Esophagus squamous epithelium (tissue), 5 donors: ENCODE data around the gene ALX4. TPM values are rescaled to one million over a fixed set of nuclear protein-coding genes. Genes with fewer than 3 reads are reported as not detected.

ENCODE experiments used
- DNase-seq: peaks from one replicate; lab custom pipeline; 2025; lab: John Stamatoyannopoulos, UW
- H3K27ac ChIP-seq, 4 donors: fragments of 200-600 bp; sonication (generic); one replicate each; pipeline ENCODE4 v1.5.1; 2016 to 2019; ENCODE audit warnings: mild to moderate bottlenecking in 1 of 4
- H3K27me3 ChIP-seq, 4 donors: fragments of 200-600 bp; sonication (generic); 1 replicate in 3 of 4; 2 replicates in 1 of 4; pipeline versions ENCODE4 v1.5.1 to v1.6.0; 2017 to 2021; ENCODE audit warnings: antibody characterized with exemption in 1 of 4
- H3K36me3 ChIP-seq, 3 donors: fragments of 200-600 bp; sonication (generic); one replicate each; pipeline ENCODE4 v1.5.1; 2016 to 2019
- H3K4me1 ChIP-seq, 3 donors: fragments of 200-600 bp; sonication (generic); one replicate each; pipeline ENCODE4 v1.5.1; 2017 to 2019
- H3K4me3 ChIP-seq, 4 donors: fragments of 200-600 bp; sonication (generic); 1 replicate in 3 of 4; 2 replicates in 1 of 4; pipeline ENCODE4 v1.5.1; 2016 to 2019; ENCODE audit warnings: mild to moderate bottlenecking in 2 of 4, moderate library complexity in 1 of 4
- H3K9me3 ChIP-seq, 3 donors: fragments of 200-600 bp; sonication (generic); one replicate each; pipeline ENCODE4 v1.5.1; 2016 to 2019
- POLR2A ChIP-seq, 4 donors: fragments of 450-650 bp; IDR thresholded peaks; one replicate each; pipeline ENCODE4 v1.6.1; 2017; ENCODE audit warnings: antibody characterized with exemption in 4 of 4, mild to moderate bottlenecking in 4 of 4, moderate library complexity in 3 of 4
- WGBS, 2 donors: methylation state at CpG; one replicate each; pipeline ENCODE4 v1.1.5; 2018; 5-methylcytosine and 5-hydroxymethylcytosine counted together
- intact Hi-C: fragments of 100-400 bp; cut with DNase I; formaldehyde crosslinking; loops from one replicate; pipeline ENCODE4 v1.15.0; 2022
- total RNA-seq, 4 donors: library from RNA; depleted of rRNA; stranded (reverse); fragments of >200 nt; gene quantifications; one replicate each; pipeline ENCODE4 v1.1.0, GENCODE V29; 2016
- TF ChIP-seq, protein P1 (sequence below), 6 experiments: fragments of 450-650 bp in 4 of 6; fragments of 200-600 bp in 2 of 6; sonication (generic) in 2 of 6; IDR thresholded peaks; one replicate each; pipeline ENCODE4 v1.5.1; 2016 to 2019; ENCODE audit warnings: antibody characterized with exemption in 6 of 6, mild to moderate bottlenecking in 4 of 6, moderate library complexity in 4 of 6
- donor health status: DM: yes; HTN: yes; CAD: no.

ALX4 gene
- total RNA-seq, 4 donors from 2014 or later: not detected

DNA sequence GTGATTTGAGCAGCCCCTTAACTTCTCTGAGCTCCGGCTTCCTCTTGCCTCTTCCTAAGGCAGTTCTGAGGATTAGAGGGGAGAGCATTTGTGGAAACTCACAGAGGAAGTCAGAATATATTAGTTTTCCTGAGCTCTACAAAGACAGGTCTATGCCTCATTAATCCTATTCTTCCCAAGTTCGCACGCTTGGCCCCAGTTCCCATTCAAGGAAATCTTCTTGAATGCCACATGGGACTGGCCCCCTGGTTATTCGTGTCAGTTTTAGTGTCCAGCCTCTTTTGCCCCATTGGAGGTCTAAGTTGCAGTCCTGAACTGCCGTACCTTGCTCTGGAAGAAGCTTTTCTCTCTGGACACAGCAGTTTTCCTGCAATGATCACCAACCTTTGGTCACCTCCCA, 37.6 kb upstream of the ALX4 start:
- intact Hi-C loops: no loop called here
- Histone ChIP-seq H3K36me3 (no peaks in the 10 kb centered on the region), H3K4me3 (no peak overlapping the region), H3K27me3 (peaks cover 0 to 49% (median 0%) of the 10 kb centered on the region in 4 donors), H3K9me3 (no peaks in the 10 kb centered on the region), H3K27ac (no peak overlapping the region), H3K4me1 (no peaks in the 10 kb centered on the region)
- TF ChIP-seq POLR2A (IDR thresholded peaks at IDR 0.05): no peak
- TF ChIP-seq, protein P1, sequence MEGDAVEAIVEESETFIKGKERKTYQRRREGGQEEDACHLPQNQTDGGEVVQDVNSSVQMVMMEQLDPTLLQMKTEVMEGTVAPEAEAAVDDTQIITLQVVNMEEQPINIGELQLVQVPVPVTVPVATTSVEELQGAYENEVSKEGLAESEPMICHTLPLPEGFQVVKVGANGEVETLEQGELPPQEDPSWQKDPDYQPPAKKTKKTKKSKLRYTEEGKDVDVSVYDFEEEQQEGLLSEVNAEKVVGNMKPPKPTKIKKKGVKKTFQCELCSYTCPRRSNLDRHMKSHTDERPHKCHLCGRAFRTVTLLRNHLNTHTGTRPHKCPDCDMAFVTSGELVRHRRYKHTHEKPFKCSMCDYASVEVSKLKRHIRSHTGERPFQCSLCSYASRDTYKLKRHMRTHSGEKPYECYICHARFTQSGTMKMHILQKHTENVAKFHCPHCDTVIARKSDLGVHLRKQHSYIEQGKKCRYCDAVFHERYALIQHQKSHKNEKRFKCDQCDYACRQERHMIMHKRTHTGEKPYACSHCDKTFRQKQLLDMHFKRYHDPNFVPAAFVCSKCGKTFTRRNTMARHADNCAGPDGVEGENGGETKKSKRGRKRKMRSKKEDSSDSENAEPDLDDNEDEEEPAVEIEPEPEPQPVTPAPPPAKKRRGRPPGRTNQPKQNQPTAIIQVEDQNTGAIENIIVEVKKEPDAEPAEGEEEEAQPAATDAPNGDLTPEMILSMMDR (IDR thresholded peaks at IDR 0.05): no peak
- DNase-seq: no peak
- 87 to 93% methylated on average over 5 of the region's 5 CpGs for WGBS, 2 donors

DNA sequence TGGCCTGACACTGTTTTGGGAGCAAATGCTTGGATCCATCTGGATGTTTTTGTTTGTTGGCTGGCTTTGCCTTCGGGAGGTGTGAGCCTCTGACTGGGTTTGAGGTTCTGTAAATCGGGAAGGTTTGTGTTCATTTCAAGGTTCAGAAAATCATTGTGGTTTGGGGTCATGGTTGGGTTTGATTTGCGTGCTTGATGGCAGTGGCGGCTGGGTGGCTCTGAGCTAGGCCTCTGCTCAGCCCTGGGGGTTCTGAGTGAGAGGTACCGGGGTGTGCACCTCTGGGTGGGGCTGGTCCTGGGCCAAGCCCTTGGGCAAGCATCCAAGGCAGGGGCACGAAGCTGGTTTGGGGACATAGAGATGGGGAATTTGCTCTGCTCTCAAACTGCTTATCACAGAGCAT, 37.0 kb upstream of the ALX4 start:
- H3K9me3 ChIP-seq: no peaks in the 10 kb centered on the region
- intact Hi-C loops: no loop called here
- no peaks in the 10 kb centered on the region for H3K36me3 ChIP-seq
- no peak for TF ChIP-seq POLR2A (IDR thresholded peaks at IDR 0.05)
- TF ChIP-seq, protein P1 (IDR thresholded peaks at IDR 0.05): no peak
- 70% methylated on average over 6 of the region's 6 CpGs; no CpG with 5 or more reads in 1 of the 2 donors for WGBS, 2 donors
- no peaks in the 10 kb centered on the region for H3K4me1 ChIP-seq
- DNase-seq: no peak
- H3K4me3 ChIP-seq: no peak overlapping the region
- peaks cover 0 to 49% (median 0%) of the 10 kb centered on the region in 4 donors for H3K27me3 ChIP-seq
- H3K27ac ChIP-seq: no peak overlapping the region

DNA sequence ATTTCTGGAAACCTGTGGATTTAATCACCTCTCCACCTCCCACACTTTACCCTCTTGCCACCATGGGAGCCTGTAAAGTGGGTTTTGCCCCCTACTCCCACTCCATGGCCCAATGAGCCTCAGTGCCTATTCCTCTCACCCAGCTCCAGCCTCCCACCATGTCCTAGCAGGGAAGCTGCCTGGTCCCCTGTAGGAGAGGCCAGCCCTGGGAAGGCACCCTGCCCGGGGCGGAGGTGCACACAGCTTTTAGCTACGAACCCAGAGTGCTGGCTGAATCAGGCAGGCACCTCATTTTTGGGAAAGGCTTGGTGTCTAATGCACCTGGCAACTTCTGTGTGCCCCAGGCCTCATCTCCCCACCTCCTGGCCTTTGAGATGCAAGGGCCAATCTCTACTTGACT, 35.8 kb upstream of the ALX4 start:
- Histone ChIP-seq H3K27ac (no peak overlapping the region), H3K36me3 (no peaks in the 10 kb centered on the region), H3K4me3 (no peak overlapping the region), H3K4me1 (no peaks in the 10 kb centered on the region), H3K27me3 (peaks cover 0 to 51% (median 0%) of the 10 kb centered on the region in 4 donors), H3K9me3 (no peaks in the 10 kb centered on the region)
- DNase-seq: no peak
- WGBS, 2 donors: 96% methylated on average over 3 of the region's 3 CpGs; no CpG with 5 or more reads in 1 of the 2 donors
- no peak for TF ChIP-seq POLR2A (IDR thresholded peaks at IDR 0.05)
- TF ChIP-seq, protein P1 (IDR thresholded peaks at IDR 0.05): no peak
- intact Hi-C loops: no loop called here

DNA sequence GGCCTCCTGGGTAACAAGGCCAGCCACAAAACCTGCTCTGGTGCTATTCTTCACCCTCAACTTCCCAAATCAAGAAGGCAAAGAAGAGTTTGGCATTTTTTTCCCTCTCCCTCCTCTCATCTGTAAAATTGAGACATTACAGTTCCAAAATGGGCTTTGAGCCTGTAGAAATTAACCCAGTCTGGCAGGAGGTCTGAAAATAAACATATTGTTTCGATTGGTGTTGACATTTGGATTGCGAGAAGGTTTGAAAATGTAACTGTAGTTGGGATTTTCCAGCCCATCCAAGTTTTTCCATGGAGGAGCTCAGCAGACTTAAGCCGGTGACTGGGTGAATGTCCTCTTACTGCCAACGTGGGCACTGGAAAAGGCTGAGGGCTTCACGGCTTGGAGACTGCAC, 35.0 kb upstream of the ALX4 start:
- intact Hi-C loops: no loop called here
- no peak for DNase-seq
- H3K4me1 ChIP-seq: no peaks in the 10 kb centered on the region
- H3K9me3 ChIP-seq: no peaks in the 10 kb centered on the region
- peaks cover 0 to 53% (median 0%) of the 10 kb centered on the region in 4 donors for H3K27me3 ChIP-seq
- no peak overlapping the region for H3K27ac ChIP-seq
- no peaks in the 10 kb centered on the region for H3K36me3 ChIP-seq
- TF ChIP-seq POLR2A (IDR thresholded peaks at IDR 0.05): no peak
- TF ChIP-seq, protein P1 (IDR thresholded peaks at IDR 0.05): no peak
- H3K4me3 ChIP-seq: no peak overlapping the region
- WGBS, 2 donors: 49 to 65% methylated on average over 5 of the region's 5 CpGs

DNA sequence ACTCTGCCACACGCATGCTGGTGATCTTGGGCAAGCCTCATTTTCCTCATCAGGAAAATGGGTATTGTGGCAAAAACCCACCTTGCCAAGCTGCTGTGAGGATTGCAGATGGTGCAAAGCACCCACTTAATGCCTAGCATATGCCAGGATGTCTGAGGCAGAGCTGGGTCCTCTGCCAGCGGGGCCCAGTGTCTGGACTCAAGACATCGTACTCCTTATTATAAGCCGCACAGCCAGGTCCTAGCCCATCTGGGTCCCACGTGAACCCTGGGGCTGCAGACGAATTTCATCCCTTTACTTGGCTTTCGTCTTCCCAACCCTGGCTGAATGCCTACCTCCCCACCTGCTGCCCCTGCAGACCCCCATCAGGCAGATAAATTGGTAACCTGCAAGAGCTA, 34.5 kb upstream of the ALX4 start:
- TF ChIP-seq, protein P1 (IDR thresholded peaks at IDR 0.05): no peak
- TF ChIP-seq POLR2A (IDR thresholded peaks at IDR 0.05): no peak
- no peak for DNase-seq
- peaks cover 0 to 58% (median 0%) of the 10 kb centered on the region in 4 donors for H3K27me3 ChIP-seq
- intact Hi-C loops: no loop called here
- H3K9me3 ChIP-seq: no peaks in the 10 kb centered on the region
- no peak overlapping the region for H3K27ac ChIP-seq
- WGBS, 2 donors: 64 to 82% methylated on average over 6 of the region's 7 CpGs
- no peak overlapping the region for H3K4me3 ChIP-seq
- no peaks in the 10 kb centered on the region for H3K4me1 ChIP-seq
- no peaks in the 10 kb centered on the region for H3K36me3 ChIP-seq
